HL-60/S4 (cell line): ENCODE data around the gene CNNM2.

Source experiments
- in situ Hi-C: fragments of 300-500 bp; cut with MboI; formaldehyde crosslinking; loops from 2 replicates; pipeline ENCODE4 v1.14.3; 2022; ENCODE audit warnings: low sequenced_read_pairs

Gene CNNM2

GRCh38 chr10:102917962-102918816, at the start of gene CNNM2:
TSS of gene CNNM2 (plus strand) at chr10:102918294. CDS start at chr10:102918481, 187 bp downstream.
- in situ Hi-C loops = loop anchor here (5.0 to 25.0 kb wide), 3 partner anchors 144 to 569 kb away; partner anchors contain the start of genes CALHM3, NEURL1 and RPEL1

GRCh38 chr10:102868911-102869257, 49.2 kb upstream of the CNNM2 start:
- in situ Hi-C loops = no loop called here

GRCh38 chr10:102869258-102870198, 48.6 kb upstream of the CNNM2 start, which contains the start of gene AS3MT:
TSS of gene AS3MT (plus strand) at chr10:102869470. CDS start at chr10:102869593, 123 bp downstream.
- in situ Hi-C loops = no loop called here

GRCh38 chr10:102870221-102870620, 47.9 kb upstream of the CNNM2 start:
- in situ Hi-C loops = no loop called here

DNA sequence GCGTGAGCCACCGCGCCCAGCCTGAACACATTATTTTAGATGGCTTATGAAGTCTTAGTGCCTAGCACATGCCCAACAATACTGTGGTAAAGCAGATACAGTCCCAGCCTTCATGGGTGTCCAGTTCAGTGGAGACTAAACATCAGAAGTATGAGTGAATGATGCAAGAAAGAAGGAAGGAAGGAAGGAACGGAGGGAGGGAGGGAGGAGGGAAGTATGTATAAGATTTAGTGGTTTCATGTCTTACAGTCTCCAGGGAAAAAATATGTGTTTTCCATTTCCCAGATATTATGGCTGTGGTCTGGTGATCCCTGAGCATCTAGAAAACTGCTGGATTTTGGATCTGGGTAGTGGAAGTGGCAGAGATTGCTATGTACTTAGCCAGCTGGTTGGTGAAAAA, 45.9 kb upstream of the CNNM2 start:
- in situ Hi-C loops = no loop called here

DNA sequence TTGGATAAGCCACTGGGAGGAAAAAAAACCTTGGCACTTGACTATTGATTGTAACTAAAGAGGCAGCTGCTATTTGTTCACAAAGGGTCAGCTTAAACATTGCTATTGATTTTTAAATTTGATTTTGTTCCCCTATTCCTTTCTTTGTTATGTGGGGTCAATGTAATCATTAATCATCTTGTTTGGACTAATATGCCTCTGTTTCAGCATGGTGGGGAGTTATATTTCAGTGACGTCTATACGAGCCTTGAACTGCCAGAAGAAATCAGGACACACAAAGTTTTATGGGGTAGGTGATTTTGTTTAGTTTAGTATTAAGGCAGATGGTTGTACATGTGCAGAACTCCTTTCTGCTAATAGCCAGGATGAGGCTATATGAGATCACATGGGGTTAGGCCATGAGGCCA, 41.3 kb upstream of the CNNM2 start:
- in situ Hi-C loops = no loop called here

GRCh38 chr10:102878629-102879028, 39.5 kb upstream of the CNNM2 start:
- in situ Hi-C loops = no loop called here

DNA sequence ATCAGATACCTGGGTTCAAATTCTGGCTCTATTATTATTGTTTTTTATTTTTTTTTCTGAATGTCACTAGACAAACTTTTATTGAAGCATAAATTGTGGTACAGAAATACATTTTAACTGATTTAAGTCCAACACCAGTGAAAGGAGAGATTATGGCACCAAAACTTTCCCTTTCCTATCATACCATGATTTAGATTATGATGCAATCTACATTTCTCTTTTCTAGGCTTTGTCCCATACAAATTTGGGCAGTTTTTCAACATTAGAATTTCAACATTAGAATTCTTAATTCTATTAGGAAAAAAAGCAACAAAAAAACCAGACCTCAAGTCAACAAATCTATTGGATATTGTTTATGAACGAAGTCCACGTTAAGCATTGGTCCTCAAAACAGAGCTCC, 37.8 kb upstream of the CNNM2 start:
- in situ Hi-C loops = no loop called here

DNA sequence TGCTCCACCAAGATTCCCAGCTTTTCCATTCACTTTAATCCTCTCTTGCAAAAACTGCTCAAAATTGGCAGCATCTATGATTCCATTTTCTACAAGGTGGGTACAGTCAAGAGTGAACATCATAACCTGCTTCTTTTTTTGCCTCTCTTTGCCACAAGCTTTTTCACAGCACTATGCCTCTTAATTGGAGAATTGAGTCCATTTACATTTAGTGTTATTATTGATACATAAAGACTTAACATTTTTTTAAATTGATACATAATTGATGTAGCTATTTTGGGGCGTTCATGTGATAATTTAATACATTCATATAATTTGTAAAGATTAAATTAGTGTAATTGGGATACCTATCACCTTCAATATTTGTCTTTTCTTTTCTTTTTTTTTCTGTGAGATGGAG, 30.0 kb upstream of the CNNM2 start:
- in situ Hi-C loops = no loop called here

DNA sequence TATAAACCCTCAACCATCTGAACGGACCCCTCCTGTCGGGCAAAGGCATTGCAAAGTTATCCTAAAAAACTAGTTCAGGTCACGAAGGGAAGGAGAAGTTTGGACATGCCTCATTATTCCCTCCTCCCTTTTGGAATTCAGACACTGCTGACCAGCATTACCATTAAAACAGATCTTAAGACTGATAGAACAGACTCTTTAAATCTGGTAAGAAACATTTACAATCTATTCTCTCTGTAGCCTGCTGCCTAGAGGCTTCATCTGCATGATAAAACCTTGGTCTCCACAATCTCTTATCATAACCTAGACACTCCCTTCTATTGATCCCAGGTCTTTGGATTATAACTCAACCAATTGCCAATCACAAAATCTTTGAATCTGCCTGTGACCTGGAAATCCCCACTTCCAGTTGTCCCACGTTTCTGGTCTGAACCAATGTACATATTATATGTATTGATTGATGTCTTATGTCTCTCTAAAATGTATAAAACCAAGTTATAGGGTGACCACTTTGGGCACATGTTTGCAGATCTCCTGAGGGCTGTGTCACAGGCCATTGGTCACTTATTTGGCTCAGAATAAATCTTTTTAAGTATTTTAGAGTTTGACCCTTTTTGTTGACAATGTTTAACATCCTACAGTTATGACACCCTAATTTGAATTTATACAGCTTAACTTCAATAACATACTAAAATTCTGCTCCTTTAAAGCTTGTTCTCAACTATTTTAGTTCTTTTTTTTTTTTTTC, 23.5 kb upstream of the CNNM2 start:
- in situ Hi-C loops = loop anchor here (5.0 kb wide), 1 partner anchor 62 kb away; no protein-coding TSS in a partner anchor

DNA sequence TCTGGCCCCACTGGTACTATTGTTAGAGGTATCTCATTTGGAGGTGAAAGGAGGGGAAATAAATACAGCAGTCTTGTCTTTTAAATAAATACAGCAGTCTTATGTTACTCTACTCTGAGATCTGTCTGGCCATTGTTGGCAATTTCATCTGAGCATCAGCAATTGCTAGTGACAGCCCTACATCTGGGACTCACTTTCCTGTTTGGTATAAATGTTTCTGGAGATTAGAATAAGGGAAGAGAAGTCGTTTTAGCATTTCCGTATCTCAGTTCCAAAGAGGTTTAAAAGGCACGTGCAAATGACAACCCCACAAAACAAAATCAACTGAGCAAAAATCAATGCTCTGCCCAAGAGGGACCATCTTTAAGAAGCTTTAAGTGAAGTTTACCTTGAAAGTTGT, 18.1 kb upstream of the CNNM2 start:
- in situ Hi-C loops = loop anchor here (10.0 to 25.0 kb wide), 2 partner anchors 165 to 587 kb away; partner anchors contain the start of genes CALHM3 and NEURL1

DNA sequence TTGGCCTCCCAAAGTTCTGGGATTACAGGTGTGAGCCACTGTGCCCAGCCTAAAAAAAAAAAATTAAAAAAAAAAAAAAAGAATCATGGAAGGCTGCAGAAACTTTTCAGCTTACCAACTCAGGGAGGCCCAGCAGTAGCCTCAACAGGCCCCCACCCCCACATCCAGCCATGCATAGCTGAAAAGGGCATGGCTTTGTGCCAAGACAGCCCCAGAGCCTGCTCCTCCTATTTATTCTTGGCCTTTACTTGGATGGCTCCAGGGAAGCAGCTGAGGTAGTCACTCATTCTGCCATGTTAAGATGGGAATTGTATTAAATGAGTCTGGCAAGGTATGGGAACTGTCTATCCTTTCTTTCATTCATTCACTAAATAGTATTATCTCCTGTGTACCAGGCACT, 13.7 kb upstream of the CNNM2 start:
- in situ Hi-C loops = loop anchor here (10.0 to 25.0 kb wide), 2 partner anchors 170 to 583 kb away; partner anchors contain the start of genes CALHM3 and NEURL1

GRCh38 chr10:102906507-102906906, 11.6 kb upstream of the CNNM2 start:
- in situ Hi-C loops = loop anchor here (10.0 to 25.0 kb wide), 2 partner anchors 172 to 581 kb away; partner anchors contain the start of genes CALHM3 and NEURL1

DNA sequence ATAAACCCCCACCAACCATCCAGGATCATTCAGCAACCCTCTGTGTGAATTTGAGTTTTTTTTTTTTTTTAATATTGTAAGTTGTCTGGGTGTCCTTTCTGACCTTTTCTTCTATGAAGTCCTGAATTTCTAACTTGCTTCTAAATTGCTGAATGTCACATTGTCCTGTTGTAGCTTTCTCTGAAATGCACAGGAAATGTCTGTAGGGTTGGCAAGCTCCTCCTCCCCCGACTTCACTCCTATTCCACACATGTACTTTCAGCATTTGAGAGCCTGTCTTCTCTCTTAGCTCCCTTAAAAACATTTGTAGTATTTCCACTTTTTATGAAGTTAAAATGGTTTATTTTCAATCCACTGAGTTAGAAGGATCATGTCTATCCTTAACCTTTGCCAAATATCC, 3.3 kb upstream of the CNNM2 start:
- in situ Hi-C loops = loop anchor here (5.0 to 25.0 kb wide), 3 partner anchors 148 to 573 kb away; partner anchors contain the start of genes CALHM3, NEURL1 and RPEL1

GRCh38 chr10:102916173-102916572, 1.9 kb upstream of the CNNM2 start:
- in situ Hi-C loops = loop anchor here (5.0 to 25.0 kb wide), 3 partner anchors 146 to 571 kb away; partner anchors contain the start of genes CALHM3, NEURL1 and RPEL1

DNA sequence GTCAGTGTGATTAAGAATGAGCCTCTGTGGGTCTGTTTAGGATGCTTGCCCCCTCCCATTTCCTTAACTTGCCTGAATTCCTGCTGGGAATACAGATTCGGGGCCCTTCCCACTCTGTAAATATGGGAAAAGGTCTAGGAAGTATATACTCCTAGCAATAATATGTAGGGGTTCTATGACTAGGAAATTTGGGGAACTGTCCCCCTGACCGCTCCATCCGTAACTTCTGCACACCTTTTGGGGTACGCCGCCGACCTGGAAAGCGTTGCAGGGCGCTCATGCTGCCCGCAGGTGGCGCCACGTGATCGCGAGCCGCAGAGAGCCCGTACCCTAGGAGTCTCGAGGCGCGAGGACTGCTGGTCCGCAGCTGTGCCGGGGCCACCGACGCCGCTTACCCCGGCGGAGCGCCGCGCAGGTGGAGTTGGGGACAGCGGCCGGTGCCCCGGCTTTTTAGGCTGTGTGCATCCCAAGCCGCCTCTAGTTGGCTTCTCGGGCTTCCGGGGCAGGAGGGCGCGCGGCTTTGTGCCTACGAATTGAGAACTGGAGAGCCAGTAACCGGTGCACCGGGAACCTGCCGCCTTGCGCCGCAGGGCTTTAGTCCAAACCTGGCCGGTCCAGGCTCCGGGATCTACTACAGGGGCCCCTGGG, 656 bp upstream of the CNNM2 start:
- in situ Hi-C loops = loop anchor here (5.0 to 25.0 kb wide), 3 partner anchors 145 to 570 kb away; partner anchors contain the start of genes CALHM3, NEURL1 and RPEL1

DNA sequence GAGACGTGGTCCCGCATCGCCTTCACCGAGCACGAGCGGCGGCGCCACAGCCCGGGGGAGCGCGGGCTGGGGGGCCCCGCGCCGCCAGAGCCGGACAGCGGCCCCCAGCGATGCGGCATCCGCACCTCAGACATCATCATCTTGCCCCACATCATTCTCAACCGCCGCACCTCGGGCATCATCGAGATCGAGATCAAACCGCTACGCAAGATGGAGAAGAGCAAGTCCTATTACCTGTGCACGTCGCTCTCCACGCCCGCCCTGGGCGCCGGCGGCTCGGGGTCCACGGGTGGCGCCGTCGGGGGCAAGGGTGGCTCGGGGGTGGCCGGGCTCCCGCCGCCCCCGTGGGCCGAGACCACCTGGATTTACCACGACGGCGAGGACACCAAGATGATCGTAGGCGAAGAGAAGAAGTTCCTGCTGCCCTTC, 737 bp downstream of the CNNM2 start:
- in situ Hi-C loops = loop anchor here (5.0 to 25.0 kb wide), 3 partner anchors 143 to 568 kb away; partner anchors contain the start of genes CALHM3, NEURL1 and RPEL1

DNA sequence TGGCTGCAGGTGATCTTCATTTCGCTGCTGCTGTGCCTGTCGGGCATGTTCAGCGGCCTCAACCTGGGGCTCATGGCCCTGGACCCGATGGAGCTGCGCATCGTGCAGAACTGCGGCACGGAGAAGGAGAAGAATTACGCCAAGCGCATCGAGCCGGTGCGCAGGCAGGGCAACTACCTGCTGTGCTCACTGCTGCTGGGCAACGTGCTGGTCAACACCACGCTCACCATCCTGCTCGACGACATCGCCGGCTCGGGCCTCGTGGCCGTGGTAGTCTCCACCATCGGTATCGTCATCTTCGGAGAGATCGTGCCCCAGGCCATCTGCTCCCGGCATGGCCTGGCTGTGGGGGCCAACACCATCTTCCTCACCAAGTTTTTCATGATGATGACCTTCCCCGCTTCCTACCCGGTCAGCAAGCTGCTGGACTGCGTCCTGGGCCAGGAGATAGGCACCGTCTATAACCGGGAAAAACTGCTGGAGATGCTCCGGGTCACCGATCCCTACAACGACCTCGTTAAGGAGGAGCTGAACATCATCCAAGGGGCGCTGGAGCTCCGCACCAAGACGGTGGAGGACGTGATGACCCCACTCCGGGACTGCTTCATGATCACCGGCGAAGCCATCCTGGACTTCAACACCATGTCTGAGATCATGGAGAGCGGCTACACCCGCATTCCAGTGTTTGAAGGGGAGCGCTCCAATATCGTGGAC, 1.3 kb downstream of the CNNM2 start:
- in situ Hi-C loops = loop anchor here (5.0 to 25.0 kb wide), 3 partner anchors 143 to 568 kb away; partner anchors contain the start of genes CALHM3, NEURL1 and RPEL1
